Progenitor cell of endocrine pancreas (in vitro differentiated cells): ENCODE results near the gene MYB. TPM values are rescaled to one million over a fixed set of nuclear protein-coding genes. Genes with fewer than 3 reads are reported as not detected.
A peak's percentile ranks its signal among the peaks of the same experiment; 100 is the strongest.

Source experiments
- DNase-seq: peaks from one replicate; pipeline ENCODE4 v3.0.0; 2021; ENCODE audit warnings: low spot score; ENCODE audit not compliant: unreplicated experiment
- H3K27ac Mint-ChIP-seq: 2 replicates; pipeline ENCODE4 v1.8.0; 2021; ENCODE audit warnings: mild to moderate bottlenecking, moderate library complexity, mixed read lengths
- H3K27me3 Mint-ChIP-seq: 2 replicates; pipeline ENCODE4 v1.8.0; 2021; ENCODE audit warnings: mixed read lengths
- H3K36me3 Mint-ChIP-seq: 2 replicates; pipeline ENCODE4 v1.8.0; 2022; ENCODE audit warnings: mixed read lengths; ENCODE audit not compliant: insufficient read depth
- H3K4me1 Mint-ChIP-seq: 2 replicates; pipeline ENCODE4 v1.8.0; 2021; ENCODE audit warnings: low read depth, mixed read lengths
- H3K4me3 Mint-ChIP-seq: 2 replicates; pipeline ENCODE4 v1.8.0; 2021; ENCODE audit warnings: low read depth, mild to moderate bottlenecking, moderate library complexity, mixed read lengths
- H3K9me3 Mint-ChIP-seq: 2 replicates; pipeline ENCODE4 v1.8.0; 2021; ENCODE audit warnings: low read depth, mixed read lengths
- CTCF ChIP-seq: fragments of 200-600 bp; sonication (generic); IDR thresholded peaks from one replicate; pipeline ENCODE4 v1.5.0; 2021; ENCODE audit warnings: antibody characterized with exemption, mild to moderate bottlenecking; ENCODE audit not compliant: unreplicated experiment
- total RNA-seq: library from RNA; stranded (reverse); gene quantifications from 2 replicates; pipeline ENCODE4 v1.2.1, GENCODE V29; 2021

Gene MYB
- total RNA-seq, 1 donor from 2014 or later, result 5.6 TPM

GRCh38 chr6:135179920-135180541, 1.1 kb upstream of the MYB start:
- Mint-ChIP-seq H3K27me3 (peaks cover 52% of the 10 kb centered on the region), H3K4me3 (peak overlapping the region; percentile 74), H3K4me1 (peaks cover 14% of the 10 kb centered on the region), H3K27ac (no peak overlapping the region), H3K9me3 (peaks cover 4% of the 10 kb centered on the region), H3K36me3 (no peaks in the 10 kb centered on the region)
- no peak for TF ChIP-seq CTCF
- no peak for DNase-seq

GRCh38 chr6:135181333-135182070, 394 bp downstream of the MYB start:
- DNase-seq, result no peak
- H3K4me1 Mint-ChIP-seq, result peaks cover 14% of the 10 kb centered on the region
- peaks cover 50% of the 10 kb centered on the region for H3K27me3 Mint-ChIP-seq
- peak overlapping the region; percentile 85 for H3K4me3 Mint-ChIP-seq
- TF ChIP-seq CTCF, result no peak
- no peaks in the 10 kb centered on the region for H3K36me3 Mint-ChIP-seq
- H3K9me3 Mint-ChIP-seq, result peaks cover 2% of the 10 kb centered on the region
- peak overlapping the region; percentile 83 for H3K27ac Mint-ChIP-seq

GRCh38 chr6:135182071-135183001, 1.2 kb downstream of the MYB start:
- peaks cover 14% of the 10 kb centered on the region for H3K4me1 Mint-ChIP-seq
- no peaks in the 10 kb centered on the region for H3K9me3 Mint-ChIP-seq
- peak; percentile 16 for DNase-seq
- H3K4me3 Mint-ChIP-seq, result peak overlapping the region; percentile 85
- no peak for TF ChIP-seq CTCF
- H3K27me3 Mint-ChIP-seq, result peaks cover 42% of the 10 kb centered on the region
- H3K27ac Mint-ChIP-seq, result peak overlapping the region; percentile 83
- H3K36me3 Mint-ChIP-seq, result no peaks in the 10 kb centered on the region

- Mint-ChIP-seq H3K9me3 (no peaks in the 10 kb centered on the region), H3K4me1 (peaks cover 14% of the 10 kb centered on the region), H3K27ac (no peak overlapping the region), H3K4me3 (peak overlapping the region; percentile 85), H3K36me3 (no peaks in the 10 kb centered on the region), H3K27me3 (peaks cover 35% of the 10 kb centered on the region)
- TF ChIP-seq CTCF, result peak; percentile 21
- peak; percentile 15 for DNase-seq
These were observed 2.0 kb downstream of the MYB start for GRCh38 chr6:135183002-135183531.
